ENCODE results near the gene DCDC2B.

DNA sequence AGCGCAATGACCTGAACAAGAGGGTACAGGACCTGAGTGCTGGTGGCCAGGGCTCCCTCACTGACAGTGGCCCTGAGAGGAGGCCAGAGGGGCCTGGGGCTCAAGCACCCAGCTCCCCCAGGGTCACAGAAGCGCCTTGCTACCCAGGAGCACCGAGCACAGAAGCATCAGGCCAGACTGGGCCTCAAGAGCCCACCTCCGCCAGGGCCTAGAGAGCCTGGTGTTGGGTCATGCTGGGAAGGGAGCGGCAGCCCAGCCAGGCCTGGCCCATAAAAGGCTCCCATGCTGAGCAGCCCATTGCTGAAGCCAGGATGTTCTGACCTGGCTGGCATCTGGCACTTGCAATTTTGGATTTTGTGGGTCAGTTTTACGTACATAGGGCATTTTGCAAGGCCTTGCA, 13.9 kb upstream of the DCDC2B start:
- TF ChIP-seq EZH2 (optimal IDR thresholded peaks at IDR 0.05; ENCODE audit: low read depth, low read length) = no peak
- TF ChIP-seq CTCF (IDR thresholded peaks at IDR 0.05; ENCODE audit: low read length) = no peak

All from MM.1S (cell line).